NB4 (cell line): Measurements from ENCODE around the gene ZW10.
"Not testable (repeated sequence)": the region's sequence is repeated elsewhere in the genome, so short reads cannot be mapped to it uniquely, and the experiment has no call there.

ENCODE experiments used
- DNase-seq: peaks from one replicate; pipeline ENCODE4 v3.0.0; 2010; ENCODE audit warnings: low read depth
- H3K4me3 ChIP-seq: one replicate; pipeline ENCODE4 v1.5.1; 2011; ENCODE audit warnings: mild to moderate bottlenecking, low read depth, low read length, moderate library complexity
- MAX ChIP-seq: IDR thresholded peaks from 2 replicates; pipeline ENCODE4 v1.6.1; 2011; ENCODE audit warnings: low read depth, low read length
- MYC ChIP-seq: IDR thresholded peaks from 2 replicates; pipeline ENCODE4 v1.6.1; 2011; ENCODE audit warnings: low read depth, low read length
- POLR2A ChIP-seq: IDR thresholded peaks from 2 replicates; pipeline ENCODE4 v1.6.1; 2011; ENCODE audit warnings: mild to moderate bottlenecking; ENCODE audit not compliant: insufficient read length; ENCODE audit errors: extremely low read depth
- TF ChIP-seq, protein P1 (sequence below): IDR thresholded peaks from one replicate; pipeline ENCODE4 v1.5.1; 2012; ENCODE audit warnings: low read depth, low read length

ZW10 gene

GRCh38 chr11:113721462-113722066 lies 51.9 kb downstream of the ZW10 start:
- H3K4me3 ChIP-seq, result no peak overlapping the region
- DNase-seq, result no peak
- TF ChIP-seq MYC (no peak), MAX (no peak), POLR2A (no peak)
- TF ChIP-seq, protein P1, sequence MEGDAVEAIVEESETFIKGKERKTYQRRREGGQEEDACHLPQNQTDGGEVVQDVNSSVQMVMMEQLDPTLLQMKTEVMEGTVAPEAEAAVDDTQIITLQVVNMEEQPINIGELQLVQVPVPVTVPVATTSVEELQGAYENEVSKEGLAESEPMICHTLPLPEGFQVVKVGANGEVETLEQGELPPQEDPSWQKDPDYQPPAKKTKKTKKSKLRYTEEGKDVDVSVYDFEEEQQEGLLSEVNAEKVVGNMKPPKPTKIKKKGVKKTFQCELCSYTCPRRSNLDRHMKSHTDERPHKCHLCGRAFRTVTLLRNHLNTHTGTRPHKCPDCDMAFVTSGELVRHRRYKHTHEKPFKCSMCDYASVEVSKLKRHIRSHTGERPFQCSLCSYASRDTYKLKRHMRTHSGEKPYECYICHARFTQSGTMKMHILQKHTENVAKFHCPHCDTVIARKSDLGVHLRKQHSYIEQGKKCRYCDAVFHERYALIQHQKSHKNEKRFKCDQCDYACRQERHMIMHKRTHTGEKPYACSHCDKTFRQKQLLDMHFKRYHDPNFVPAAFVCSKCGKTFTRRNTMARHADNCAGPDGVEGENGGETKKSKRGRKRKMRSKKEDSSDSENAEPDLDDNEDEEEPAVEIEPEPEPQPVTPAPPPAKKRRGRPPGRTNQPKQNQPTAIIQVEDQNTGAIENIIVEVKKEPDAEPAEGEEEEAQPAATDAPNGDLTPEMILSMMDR, result no peak

GRCh38 chr11:113720478-113720877 lies 53.0 kb downstream of the ZW10 start:
- not testable (repeated sequence) for H3K4me3 ChIP-seq, DNase-seq

- no peak overlapping the region for H3K4me3 ChIP-seq
- TF ChIP-seq MYC (no peak), POLR2A (no peak), MAX (no peak)
- TF ChIP-seq, protein P1, result no peak
- no peak for DNase-seq
These were observed 57.4 kb downstream of the ZW10 start for GRCh38 chr11:113715882-113716625.

- no peak overlapping the region for H3K4me3 ChIP-seq
- no peak for TF ChIP-seq MYC
- no peak for DNase-seq
These were observed 58.2 kb downstream of the ZW10 start for GRCh38 chr11:113715273-113715672.

- no peak overlapping the region for H3K4me3 ChIP-seq
- no peak for TF ChIP-seq POLR2A
- no peak for TF ChIP-seq MAX
- TF ChIP-seq MYC, result no peak
- TF ChIP-seq, protein P1, result no peak
- DNase-seq, result no peak
These were observed 62.5 kb downstream of the ZW10 start for GRCh38 chr11:113710989-113711388.

DNA sequence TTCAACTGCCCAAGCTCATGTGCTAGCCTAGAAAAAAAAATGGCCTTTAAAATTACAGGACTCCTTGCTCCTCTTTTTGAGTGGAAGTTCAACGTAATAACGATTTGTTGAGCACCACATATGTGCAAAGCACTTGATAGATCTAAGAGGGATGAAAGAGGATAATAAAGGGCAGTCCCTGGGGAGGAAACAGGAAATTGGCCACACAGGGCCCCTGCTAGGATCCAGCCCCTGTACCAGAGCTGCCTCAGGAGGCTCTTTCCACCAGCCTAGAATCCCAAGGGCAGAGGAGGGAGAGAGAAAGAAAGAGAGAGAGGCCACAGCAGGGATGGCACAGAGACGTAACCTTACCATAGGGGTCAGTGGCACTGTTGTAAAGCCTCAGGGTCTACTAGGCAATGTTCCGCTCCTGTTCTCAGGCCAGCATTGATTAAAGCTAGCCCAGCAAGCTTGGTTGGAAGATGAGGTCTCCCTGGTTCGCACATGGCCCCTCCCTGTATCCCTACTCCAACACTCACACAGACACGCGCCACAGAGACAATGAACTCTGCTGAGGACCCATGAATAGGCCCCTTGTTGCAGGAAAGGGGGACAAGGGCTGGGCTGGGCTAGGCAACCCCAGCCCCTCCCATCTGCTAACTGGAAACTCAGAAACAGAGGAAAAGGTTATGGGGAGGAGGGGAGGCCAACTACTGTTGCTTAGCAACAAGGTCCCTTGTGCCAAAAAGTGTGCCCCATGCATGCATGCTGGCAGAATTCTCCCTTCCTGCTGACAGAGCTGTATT lies 67.4 kb downstream of the ZW10 start, which contains the start of gene TMPRSS5:
TMPRSS5 (minus strand) TSS at position 438 of the 785 bp plus-strand sequence; CDS start at position 354, 84 bp downstream.
- TF ChIP-seq POLR2A, result no peak
- TF ChIP-seq MAX, result no peak
- no peak for TF ChIP-seq MYC
- peak; percentile 44 for DNase-seq
- H3K4me3 ChIP-seq, result no peak within 1 kb of the TSS

DNA sequence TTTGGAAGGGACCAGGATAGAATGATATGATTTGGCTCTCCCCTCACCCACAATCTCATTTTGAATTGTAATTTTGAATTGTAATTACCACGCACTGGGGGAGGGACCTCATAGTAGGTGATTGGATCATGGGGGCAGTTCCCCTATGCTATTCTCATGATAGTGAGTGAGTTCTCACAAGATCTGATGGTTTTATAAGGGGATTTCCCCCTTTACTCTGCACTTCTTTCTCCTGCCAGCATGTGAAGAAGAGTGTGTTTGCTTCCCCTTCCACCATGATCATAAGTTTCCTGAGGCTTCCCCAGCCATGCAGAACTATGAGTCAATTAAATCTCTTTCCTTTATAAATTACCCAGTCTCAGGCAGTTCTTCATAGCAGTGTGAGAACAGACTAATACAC lies 69.9 kb downstream of the ZW10 start:
- not testable (repeated sequence) for H3K4me3 ChIP-seq, DNase-seq

DNA sequence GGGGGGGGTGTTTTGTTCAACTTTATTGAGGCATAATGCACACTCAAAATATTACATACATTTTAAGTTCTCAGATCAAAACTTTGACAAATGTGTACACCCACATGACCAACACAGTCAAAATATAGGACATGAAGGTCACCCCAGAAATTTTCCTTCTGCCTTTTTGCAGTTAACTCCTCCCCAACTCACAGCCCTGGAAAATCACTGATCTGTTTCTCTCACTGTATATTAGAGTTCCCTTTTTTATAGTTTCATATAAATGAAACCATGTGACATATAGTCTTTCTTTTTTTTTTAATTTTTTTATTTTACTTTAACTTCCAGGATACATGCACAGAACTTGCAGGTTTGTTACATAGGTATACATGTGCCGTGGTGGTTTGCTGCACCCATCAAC lies 72.0 kb downstream of the ZW10 start:
- no peak for DNase-seq
- TF ChIP-seq MYC (no peak), POLR2A (no peak)
- TF ChIP-seq, protein P1, result no peak
- no peak overlapping the region for H3K4me3 ChIP-seq
